Omental fat pad (tissue), 4 donors: ENCODE measurements around the gene PRR19. TPM values are rescaled to one million over a fixed set of nuclear protein-coding genes. Genes with fewer than 3 reads are reported as not detected.

Experiments
- ATAC-seq: fragments of 150-250 bp; one replicate; pipeline ENCODE4 v1.9.1; 2016; ENCODE audit warnings: mild to moderate bottlenecking, moderate library complexity; ENCODE audit not compliant: low FRiP score
- DNase-seq: peaks from one replicate; pipeline ENCODE4 v3.0.0-alpha.2; 2019; ENCODE audit warnings: low spot score
- total RNA-seq, 4 donors: library from RNA; depleted of rRNA; stranded (reverse); fragments of >200 nt; gene quantifications; one replicate each; pipeline ENCODE4 v1.1.0, GENCODE V29; 2016
- TF ChIP-seq, protein P1 (sequence below), 3 donors: fragments of 450-650 bp; IDR thresholded peaks; one replicate each; pipeline ENCODE4 v1.5.1; 2016 to 2017; ENCODE audit warnings: antibody characterized with exemption in 3 of 3, mild to moderate bottlenecking in 3 of 3, moderate library complexity in 2 of 3

PRR19 gene
- total RNA-seq, 4 donors from 2014 or later, result 0.31 to 0.93 (median 0.72) TPM; not detected in 1

DNA sequence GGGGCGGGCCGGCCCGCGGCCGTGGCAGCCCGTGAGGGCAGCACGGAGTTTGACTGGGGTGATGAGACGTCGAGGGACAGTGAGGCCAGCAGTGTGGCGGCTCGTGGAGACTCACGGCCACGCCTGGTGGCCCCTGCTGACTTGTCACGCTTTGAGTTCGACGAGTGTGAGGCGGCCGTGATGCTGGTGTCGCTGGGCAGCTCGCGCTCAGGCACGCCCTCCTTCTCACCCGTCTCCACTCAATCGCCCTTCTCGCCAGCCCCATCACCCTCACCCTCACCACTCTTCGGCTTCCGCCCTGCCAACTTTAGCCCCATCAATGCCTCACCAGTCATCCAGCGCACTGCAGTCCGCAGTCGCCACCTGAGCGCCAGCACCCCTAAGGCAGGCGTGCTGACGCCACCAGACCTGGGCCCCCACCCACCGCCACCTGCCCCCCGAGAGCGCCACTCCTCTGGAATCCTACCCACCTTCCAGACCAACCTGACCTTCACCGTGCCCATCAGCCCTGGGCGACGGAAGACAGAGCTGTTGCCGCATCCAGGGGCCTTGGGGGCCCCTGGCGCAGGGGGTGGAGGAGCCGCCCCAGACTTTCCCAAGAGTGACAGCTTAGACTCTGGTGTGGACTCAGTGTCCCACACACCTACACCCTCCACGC is 28.4 kb upstream of the PRR19 start:
- no peak for DNase-seq
- TF ChIP-seq, protein P1, sequence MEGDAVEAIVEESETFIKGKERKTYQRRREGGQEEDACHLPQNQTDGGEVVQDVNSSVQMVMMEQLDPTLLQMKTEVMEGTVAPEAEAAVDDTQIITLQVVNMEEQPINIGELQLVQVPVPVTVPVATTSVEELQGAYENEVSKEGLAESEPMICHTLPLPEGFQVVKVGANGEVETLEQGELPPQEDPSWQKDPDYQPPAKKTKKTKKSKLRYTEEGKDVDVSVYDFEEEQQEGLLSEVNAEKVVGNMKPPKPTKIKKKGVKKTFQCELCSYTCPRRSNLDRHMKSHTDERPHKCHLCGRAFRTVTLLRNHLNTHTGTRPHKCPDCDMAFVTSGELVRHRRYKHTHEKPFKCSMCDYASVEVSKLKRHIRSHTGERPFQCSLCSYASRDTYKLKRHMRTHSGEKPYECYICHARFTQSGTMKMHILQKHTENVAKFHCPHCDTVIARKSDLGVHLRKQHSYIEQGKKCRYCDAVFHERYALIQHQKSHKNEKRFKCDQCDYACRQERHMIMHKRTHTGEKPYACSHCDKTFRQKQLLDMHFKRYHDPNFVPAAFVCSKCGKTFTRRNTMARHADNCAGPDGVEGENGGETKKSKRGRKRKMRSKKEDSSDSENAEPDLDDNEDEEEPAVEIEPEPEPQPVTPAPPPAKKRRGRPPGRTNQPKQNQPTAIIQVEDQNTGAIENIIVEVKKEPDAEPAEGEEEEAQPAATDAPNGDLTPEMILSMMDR (IDR thresholded peaks at IDR 0.05), result no peak
- no peak for ATAC-seq

DNA sequence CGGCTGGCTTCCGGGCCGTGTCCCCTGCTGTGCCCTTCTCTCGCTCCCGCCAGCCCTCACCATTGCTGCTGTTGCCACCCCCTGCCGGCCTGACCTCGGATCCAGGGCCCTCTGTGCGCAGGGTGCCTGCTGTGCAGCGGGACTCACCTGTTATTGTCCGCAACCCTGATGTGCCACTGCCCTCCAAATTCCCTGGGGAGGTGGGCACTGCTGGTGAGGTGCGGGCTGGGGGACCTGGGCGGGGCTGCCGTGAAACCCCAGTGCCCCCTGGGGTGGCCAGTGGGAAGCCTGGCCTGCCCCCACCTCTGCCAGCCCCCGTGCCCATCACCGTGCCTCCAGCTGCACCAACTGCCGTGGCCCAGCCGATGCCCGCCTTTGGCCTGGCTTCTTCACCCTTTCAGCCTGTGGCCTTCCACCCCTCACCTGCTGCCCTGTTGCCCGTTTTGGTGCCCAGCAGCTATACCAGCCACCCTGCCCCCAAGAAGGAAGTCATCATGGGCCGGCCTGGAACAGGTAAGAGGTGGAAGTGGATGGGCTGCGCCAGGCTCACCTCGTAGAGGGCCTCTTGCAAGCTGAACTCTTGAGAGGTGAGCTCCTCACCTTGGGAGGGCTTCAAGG is 27.8 kb upstream of the PRR19 start:
- ATAC-seq (no peak), DNase-seq (no peak)
- TF ChIP-seq, protein P1 (IDR thresholded peaks at IDR 0.05), result no peak

DNA sequence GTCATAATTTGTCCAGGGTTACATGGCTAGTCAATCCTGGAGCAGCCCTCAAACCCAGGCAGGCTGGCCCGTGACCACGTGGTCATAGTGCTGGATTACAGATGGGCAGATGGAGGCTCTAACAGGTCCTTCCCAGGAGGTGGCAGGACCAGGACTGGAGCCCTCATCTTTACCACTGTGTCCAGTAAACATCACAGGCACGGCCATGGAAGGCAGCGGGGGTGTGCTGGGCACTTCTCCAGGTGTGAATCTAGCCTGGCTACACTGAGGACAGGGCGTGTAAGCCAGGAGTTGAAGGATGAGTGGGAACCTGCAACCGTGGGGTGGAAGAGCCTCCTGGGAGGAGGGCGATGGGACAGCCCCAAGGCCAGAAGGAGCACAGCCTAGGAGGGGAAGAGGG is 26.8 kb upstream of the PRR19 start:
- ATAC-seq, result no peak
- TF ChIP-seq, protein P1 (IDR thresholded peaks at IDR 0.05), result no peak
- no peak for DNase-seq

DNA sequence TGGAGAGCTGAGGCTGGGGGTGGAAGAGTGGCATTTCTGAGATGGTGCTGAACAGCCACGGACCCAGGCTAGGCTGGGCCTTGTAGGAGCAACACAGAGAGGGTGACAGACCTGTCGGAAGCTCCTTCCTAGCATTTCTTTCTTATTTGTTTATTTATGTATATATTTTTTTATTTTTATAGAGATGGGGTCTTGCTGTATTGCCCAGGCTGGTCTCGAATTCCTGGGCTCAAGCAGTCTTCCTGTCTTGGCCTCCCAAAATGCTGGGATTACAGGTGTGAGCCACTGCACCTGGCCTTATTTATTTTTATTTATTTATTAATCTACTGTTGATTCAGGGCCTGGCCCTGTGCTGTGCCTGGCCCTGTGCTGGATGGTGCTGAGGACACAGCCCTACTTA is 26.4 kb upstream of the PRR19 start:
- TF ChIP-seq, protein P1 (IDR thresholded peaks at IDR 0.05), result no peak
- no peak for DNase-seq
- no peak for ATAC-seq

DNA sequence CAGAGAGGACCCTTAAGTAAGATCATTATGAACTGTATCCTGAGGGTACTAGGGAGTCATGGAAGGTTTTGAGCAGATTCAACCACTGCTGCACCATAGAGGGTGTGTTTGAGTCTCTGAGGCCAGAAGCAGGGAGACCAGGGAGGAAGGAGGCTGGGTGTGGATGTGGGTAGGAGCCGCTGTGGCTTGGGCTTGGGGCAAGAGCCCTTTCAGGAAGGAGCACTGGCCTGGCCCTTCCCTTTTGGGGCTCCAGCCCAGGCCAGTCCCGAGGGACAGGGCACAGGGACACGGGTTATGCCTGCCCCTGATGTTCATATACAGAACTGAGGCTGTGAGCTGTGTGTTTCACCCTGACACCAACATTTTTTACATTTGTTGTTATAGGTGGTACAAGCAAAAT is 25.6 kb upstream of the PRR19 start:
- TF ChIP-seq, protein P1 (IDR thresholded peaks at IDR 0.05), result no peak
- ATAC-seq, result no peak

DNA sequence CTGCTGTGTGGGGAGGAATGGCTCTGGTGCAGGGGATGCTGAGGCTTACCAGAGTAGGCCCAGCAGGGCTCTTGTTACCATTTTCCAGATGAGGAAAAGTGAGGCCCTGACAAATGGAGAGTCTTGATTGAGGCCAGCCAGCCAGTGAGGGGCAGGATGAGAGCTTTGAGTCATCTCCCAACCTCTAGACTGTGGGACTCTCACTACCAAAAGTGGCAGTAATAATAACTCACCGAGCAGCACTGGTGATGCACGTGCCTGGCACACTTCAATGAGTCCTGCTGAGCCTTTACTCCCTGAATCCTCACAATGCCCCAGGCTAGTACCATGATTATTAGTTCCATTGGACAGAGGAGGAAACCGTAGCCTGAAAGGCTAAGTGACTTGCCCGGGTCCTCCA is 25.1 kb upstream of the PRR19 start:
- TF ChIP-seq, protein P1 (IDR thresholded peaks at IDR 0.05), result no peak
- ATAC-seq, result no peak

More for the DNA sequence above, 25.6 kb upstream of the PRR19 start:
- no peak for DNase-seq

More for the DNA sequence above, 25.1 kb upstream of the PRR19 start:
- no peak for DNase-seq
